ENCODE data around the gene NUP210L.
"Not testable (repeated sequence)": the region's sequence is repeated elsewhere in the genome, so short reads cannot be mapped to it uniquely, and the experiment has no call there.

Gene NUP210L

GRCh38 chr1:154006136-154006535 lies 148.7 kb downstream of the NUP210L start:
- H3K4me3 ChIP-seq (ENCODE audit: control insufficient read depth in 1 of 7, extremely low read depth in 1 of 7, insufficient read depth in 4 of 7, low read depth in 2 of 7, low read length in 6 of 7): no peak overlapping the region
- no peaks in the 10 kb centered on the region for H3K9me3 ChIP-seq (ENCODE audit: control extremely low read depth in 1 of 5, control insufficient read depth in 4 of 5, insufficient read depth in 2 of 5, low read depth in 1 of 5, low read length in 4 of 5)
- CTCF ChIA-PET: no interaction called here
- POLR2A ChIA-PET: no interaction called here
- H3K27ac ChIP-seq (ENCODE audit: insufficient read depth in 1 of 2, low read depth in 1 of 2, low read length in 2 of 2, poor library complexity in 1 of 2, severe bottlenecking in 2 of 2): no peak overlapping the region
- no peaks in the 10 kb centered on the region for H3K4me1 ChIP-seq (ENCODE audit: control extremely low read depth in 1 of 4, control insufficient read depth in 4 of 4, insufficient read depth in 4 of 4, low read length in 3 of 4)
- H3K27me3 ChIP-seq (replicated peaks in 2 of 5; ENCODE audit: control insufficient read depth in 4 of 5, insufficient read depth in 5 of 5, low read length in 4 of 5): no peaks in the 10 kb centered on the region
- no peak for DNase-seq
- H3K36me3 ChIP-seq (ENCODE audit: control insufficient read depth in 4 of 4, insufficient read depth in 4 of 4, low read length in 3 of 4): no peaks in the 10 kb centered on the region
- WGBS (ENCODE audit: insufficient coverage): no CpG with 5 or more reads among the region's 3 CpGs

DNA sequence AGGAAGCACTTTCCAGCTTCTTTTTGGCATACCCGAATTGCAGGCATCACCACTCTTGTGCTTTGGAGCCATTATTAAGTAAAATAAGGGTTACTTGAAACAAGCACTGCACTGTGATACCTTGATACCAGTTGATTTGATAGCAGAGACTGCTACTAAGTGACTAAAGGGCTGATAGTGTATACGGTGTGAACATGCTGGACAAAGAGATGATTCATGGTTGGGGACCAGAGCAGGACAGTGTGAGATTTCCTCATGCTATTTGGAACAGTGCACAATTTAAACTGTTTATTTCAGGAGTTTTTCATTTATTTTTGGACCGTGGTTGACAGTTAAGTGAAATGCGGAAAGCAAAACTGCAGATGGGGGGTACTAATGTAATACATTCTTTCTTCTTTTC lies 154.5 kb downstream of the NUP210L start:
- no peak for DNase-seq
- Histone ChIP-seq H3K9me3 (ENCODE audit: control extremely low read depth in 1 of 5, control insufficient read depth in 4 of 5, insufficient read depth in 2 of 5, low read depth in 1 of 5, low read length in 4 of 5) (no peaks in the 10 kb centered on the region), H3K36me3 (ENCODE audit: control insufficient read depth in 4 of 4, insufficient read depth in 4 of 4, low read length in 3 of 4) (peaks cover 0 to 4% (median 2%) of the 10 kb centered on the region in 4 experiments), H3K27me3 (replicated peaks in 2 of 5; ENCODE audit: control insufficient read depth in 4 of 5, insufficient read depth in 5 of 5, low read length in 4 of 5) (no peaks in the 10 kb centered on the region), H3K4me3 (ENCODE audit: control insufficient read depth in 1 of 7, extremely low read depth in 1 of 7, insufficient read depth in 4 of 7, low read depth in 2 of 7, low read length in 6 of 7) (no peak overlapping the region), H3K4me1 (ENCODE audit: control extremely low read depth in 1 of 4, control insufficient read depth in 4 of 4, insufficient read depth in 4 of 4, low read length in 3 of 4) (no peaks in the 10 kb centered on the region), H3K27ac (ENCODE audit: insufficient read depth in 1 of 2, low read depth in 1 of 2, low read length in 2 of 2, poor library complexity in 1 of 2, severe bottlenecking in 2 of 2) (no peak overlapping the region)
- POLR2A ChIA-PET: no interaction called here
- 100% methylated on average over 1 of the region's 4 CpGs for WGBS (ENCODE audit: insufficient coverage)
- CTCF ChIA-PET: interaction anchor here (0.6 kb wide), 1 partner anchor 105 kb away, joined by 3 read pairs; no protein-coding TSS in a partner anchor

GRCh38 chr1:153996882-153997281 lies 158.0 kb downstream of the NUP210L start:
- DNase-seq; H3K27ac ChIP-seq (ENCODE audit: insufficient read depth in 1 of 2, low read depth in 1 of 2, low read length in 2 of 2, poor library complexity in 1 of 2, severe bottlenecking in 2 of 2); H3K9me3 ChIP-seq (ENCODE audit: control extremely low read depth in 1 of 5, control insufficient read depth in 4 of 5, insufficient read depth in 2 of 5, low read depth in 1 of 5, low read length in 4 of 5); H3K27me3 ChIP-seq (replicated peaks in 2 of 5; ENCODE audit: control insufficient read depth in 4 of 5, insufficient read depth in 5 of 5, low read length in 4 of 5); CTCF ChIA-PET; H3K4me3 ChIP-seq (ENCODE audit: control insufficient read depth in 1 of 7, extremely low read depth in 1 of 7, insufficient read depth in 4 of 7, low read depth in 2 of 7, low read length in 6 of 7); POLR2A ChIA-PET: not testable (repeated sequence)
- Histone ChIP-seq H3K36me3 (ENCODE audit: control insufficient read depth in 4 of 4, insufficient read depth in 4 of 4, low read length in 3 of 4) (peaks cover 6 to 32% (median 21%) of the 10 kb centered on the region in 4 experiments), H3K4me1 (ENCODE audit: control extremely low read depth in 1 of 4, control insufficient read depth in 4 of 4, insufficient read depth in 4 of 4, low read length in 3 of 4) (peaks cover 2 to 12% (median 7%) of the 10 kb centered on the region in 4 experiments)
- 96% methylated on average over 3 of the region's 10 CpGs for WGBS (ENCODE audit: insufficient coverage)

- no peak overlapping the region for H3K27ac ChIP-seq (ENCODE audit: insufficient read depth in 1 of 2, low read depth in 1 of 2, low read length in 2 of 2, poor library complexity in 1 of 2, severe bottlenecking in 2 of 2)
- H3K4me3 ChIP-seq (ENCODE audit: control insufficient read depth in 1 of 7, extremely low read depth in 1 of 7, insufficient read depth in 4 of 7, low read depth in 2 of 7, low read length in 6 of 7): no peak overlapping the region
- POLR2A ChIA-PET: no interaction called here
- peaks cover 6 to 40% (median 22%) of the 10 kb centered on the region in 4 experiments for H3K36me3 ChIP-seq (ENCODE audit: control insufficient read depth in 4 of 4, insufficient read depth in 4 of 4, low read length in 3 of 4)
- no peaks in the 10 kb centered on the region for H3K27me3 ChIP-seq (replicated peaks in 2 of 5; ENCODE audit: control insufficient read depth in 4 of 5, insufficient read depth in 5 of 5, low read length in 4 of 5)
- CTCF ChIA-PET: no interaction called here
- WGBS (ENCODE audit: insufficient coverage): 98% methylated on average over 11 of the region's 11 CpGs
- DNase-seq: no peak
- peaks cover 10 to 19% (median 15%) of the 10 kb centered on the region in 4 experiments for H3K4me1 ChIP-seq (ENCODE audit: control extremely low read depth in 1 of 4, control insufficient read depth in 4 of 4, insufficient read depth in 4 of 4, low read length in 3 of 4)
- no peaks in the 10 kb centered on the region for H3K9me3 ChIP-seq (ENCODE audit: control extremely low read depth in 1 of 5, control insufficient read depth in 4 of 5, insufficient read depth in 2 of 5, low read depth in 1 of 5, low read length in 4 of 5)
Observed at GRCh38 chr1:153995640-153996039, 159.2 kb downstream of the NUP210L start.

- Histone ChIP-seq H3K4me3 (ENCODE audit: control insufficient read depth in 1 of 7, extremely low read depth in 1 of 7, insufficient read depth in 4 of 7, low read depth in 2 of 7, low read length in 6 of 7) (no peak overlapping the region), H3K9me3 (ENCODE audit: control extremely low read depth in 1 of 5, control insufficient read depth in 4 of 5, insufficient read depth in 2 of 5, low read depth in 1 of 5, low read length in 4 of 5) (no peaks in the 10 kb centered on the region), H3K27ac (ENCODE audit: insufficient read depth in 1 of 2, low read depth in 1 of 2, low read length in 2 of 2, poor library complexity in 1 of 2, severe bottlenecking in 2 of 2) (no peak overlapping the region), H3K4me1 (ENCODE audit: control extremely low read depth in 1 of 4, control insufficient read depth in 4 of 4, insufficient read depth in 4 of 4, low read length in 3 of 4) (peaks cover 10 to 19% (median 16%) of the 10 kb centered on the region in 4 experiments), H3K27me3 (replicated peaks in 2 of 5; ENCODE audit: control insufficient read depth in 4 of 5, insufficient read depth in 5 of 5, low read length in 4 of 5) (no peaks in the 10 kb centered on the region), H3K36me3 (ENCODE audit: control insufficient read depth in 4 of 4, insufficient read depth in 4 of 4, low read length in 3 of 4) (peaks cover 6 to 40% (median 22%) of the 10 kb centered on the region in 4 experiments)
- WGBS (ENCODE audit: insufficient coverage): 100% methylated on average over 2 of the region's 3 CpGs
- POLR2A ChIA-PET: interaction anchor here (0.6 kb wide), 1 partner anchor 1574 kb away, joined by 4 read pairs; no protein-coding TSS in a partner anchor
- CTCF ChIA-PET: no interaction called here
- DNase-seq: no peak
Observed at GRCh38 chr1:153995202-153995601, 159.7 kb downstream of the NUP210L start.

GRCh38 chr1:153991806-153992205 lies 163.1 kb downstream of the NUP210L start:
- Histone ChIP-seq H3K4me1 (ENCODE audit: control extremely low read depth in 1 of 4, control insufficient read depth in 4 of 4, insufficient read depth in 4 of 4, low read length in 3 of 4) (peaks cover 10 to 23% (median 18%) of the 10 kb centered on the region in 4 experiments), H3K36me3 (ENCODE audit: control insufficient read depth in 4 of 4, insufficient read depth in 4 of 4, low read length in 3 of 4) (peaks cover 6 to 40% (median 22%) of the 10 kb centered on the region in 4 experiments), H3K9me3 (ENCODE audit: control extremely low read depth in 1 of 5, control insufficient read depth in 4 of 5, insufficient read depth in 2 of 5, low read depth in 1 of 5, low read length in 4 of 5) (no peaks in the 10 kb centered on the region), H3K27ac (ENCODE audit: insufficient read depth in 1 of 2, low read depth in 1 of 2, low read length in 2 of 2, poor library complexity in 1 of 2, severe bottlenecking in 2 of 2) (peak overlapping the region in 1 of 2 experiments; percentile 100), H3K4me3 (ENCODE audit: control insufficient read depth in 1 of 7, extremely low read depth in 1 of 7, insufficient read depth in 4 of 7, low read depth in 2 of 7, low read length in 6 of 7) (peak overlapping the region in 6 of 7 experiments; percentile 90 to 100 (median 95)), H3K27me3 (replicated peaks in 2 of 5; ENCODE audit: control insufficient read depth in 4 of 5, insufficient read depth in 5 of 5, low read length in 4 of 5) (no peaks in the 10 kb centered on the region)
- ChIA-PET POLR2A (interaction anchor here (1.5 to 2.0 kb wide), 2 partner anchors 25 to 46 kb away, joined by 3 to 12 read pairs; partner anchors contain the start of gene CREB3L4), CTCF (interaction anchor here (1.1 to 1.6 kb wide), 2 partner anchors 19 to 334 kb away, joined by 3 to 4 read pairs; no protein-coding TSS in a partner anchor)
- DNase-seq: no peak
- 100% methylated on average over 1 of the region's 2 CpGs for WGBS (ENCODE audit: insufficient coverage)

DNA sequence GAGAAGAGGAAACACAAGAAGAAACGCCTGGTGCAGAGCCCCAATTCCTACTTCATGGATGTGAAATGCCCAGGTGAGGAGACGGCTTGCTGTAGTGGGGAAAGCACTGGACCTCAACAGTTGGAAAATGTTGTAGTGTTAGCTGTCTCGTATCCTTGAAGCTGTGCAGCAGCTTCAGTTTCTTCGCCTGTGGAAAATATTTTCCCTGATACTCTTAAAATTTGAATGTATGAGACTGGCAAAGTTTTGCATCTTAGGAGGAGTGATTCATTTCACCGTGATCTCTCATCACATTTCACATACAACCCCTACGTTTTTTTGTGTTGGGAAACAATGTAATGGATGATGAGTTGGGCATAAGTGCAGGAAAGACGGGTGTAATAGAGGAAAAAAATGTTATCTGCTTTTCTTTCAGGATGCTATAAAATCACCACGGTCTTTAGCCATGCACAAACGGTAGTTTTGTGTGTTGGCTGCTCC lies 163.7 kb downstream of the NUP210L start:
- Histone ChIP-seq H3K27ac (ENCODE audit: insufficient read depth in 1 of 2, low read depth in 1 of 2, low read length in 2 of 2, poor library complexity in 1 of 2, severe bottlenecking in 2 of 2) (peak overlapping the region; percentile 99 to 100), H3K9me3 (ENCODE audit: control extremely low read depth in 1 of 5, control insufficient read depth in 4 of 5, insufficient read depth in 2 of 5, low read depth in 1 of 5, low read length in 4 of 5) (no peaks in the 10 kb centered on the region), H3K4me1 (ENCODE audit: control extremely low read depth in 1 of 4, control insufficient read depth in 4 of 4, insufficient read depth in 4 of 4, low read length in 3 of 4) (peaks cover 13 to 29% (median 23%) of the 10 kb centered on the region in 4 experiments), H3K27me3 (replicated peaks in 2 of 5; ENCODE audit: control insufficient read depth in 4 of 5, insufficient read depth in 5 of 5, low read length in 4 of 5) (no peaks in the 10 kb centered on the region), H3K4me3 (ENCODE audit: control insufficient read depth in 1 of 7, extremely low read depth in 1 of 7, insufficient read depth in 4 of 7, low read depth in 2 of 7, low read length in 6 of 7) (peak overlapping the region; percentile 90 to 100 (median 95)), H3K36me3 (ENCODE audit: control insufficient read depth in 4 of 4, insufficient read depth in 4 of 4, low read length in 3 of 4) (peaks cover 6 to 40% (median 22%) of the 10 kb centered on the region in 4 experiments)
- WGBS (ENCODE audit: insufficient coverage): 0% methylated on average over 1 of the region's 9 CpGs
- POLR2A ChIA-PET: interaction anchor here (0.5 to 2.0 kb wide), 11 partner anchors 11 to 450 kb away, joined by 3 to 12 read pairs (median 3); partner anchors contain the start of genes CREB3L4, CRTC2, JTB and S100A5
- CTCF ChIA-PET: interaction anchor here (1.1 to 2.0 kb wide), 3 partner anchors 19 to 335 kb away, joined by 3 to 6 read pairs (median 4); no protein-coding TSS in a partner anchor
- no peak for DNase-seq

Measured in common myeloid progenitor, CD34-positive (primary cell).